Measurements from ENCODE around the gene TMEM51. TPM values are rescaled to one million over a fixed set of nuclear protein-coding genes. Genes with fewer than 3 reads are reported as not detected.

TMEM51 gene
- total and polyA plus RNA-seq, 2 of the 13 experiments (the other 11 are each of a cell fraction or from before 2014, with no cell fraction given): 12.2 to 22.3 TPM

- no peak for TF ChIP-seq SRSF1 (optimal IDR thresholded peaks at IDR 0.05; ENCODE audit: low read depth, low read length)
- TF ChIP-seq ZNF598 (CRISPR knock-in tag; IDR thresholded peaks at IDR 0.05; ENCODE audit: borderline replicate concordance): no peak
- no peak for TF ChIP-seq ZBTB10 (CRISPR knock-in tag; IDR thresholded peaks at IDR 0.05; ENCODE audit: borderline replicate concordance)
- no peak for TF ChIP-seq ZNF280B (CRISPR knock-in tag; IDR thresholded peaks at IDR 0.05; ENCODE audit: borderline replicate concordance)
- TF ChIP-seq KDM3A (CRISPR knock-in tag; IDR thresholded peaks at IDR 0.05; ENCODE audit: low read depth): no peak
- no peak for TF ChIP-seq ZBTB33 (CRISPR knock-in tag; IDR thresholded peaks at IDR 0.05)
- TF ChIP-seq HNF4A (CRISPR knock-in tag; IDR thresholded peaks at IDR 0.05): no peak
- TF ChIP-seq GRHL1 (CRISPR knock-in tag; conservative IDR thresholded peaks at IDR 0.05): no peak
- 0 out of 4 replicates have a peak, but pooled peaks have one; percentile 46 to 57 for TF ChIP-seq HMGXB4 (CRISPR knock-in tag; IDR thresholded peaks at IDR 0.05; ENCODE audit: borderline replicate concordance in 1 of 2, low read depth in 1 of 2)
- no peak for TF ChIP-seq ZNF10 (CRISPR knock-in tag; IDR thresholded peaks at IDR 0.05; ENCODE audit: borderline replicate concordance, low read depth)
- TF ChIP-seq NR2F2 (IDR thresholded peaks at IDR 0.05; ENCODE audit: borderline replicate concordance, low read depth): no peak
- no peak for TF ChIP-seq ZSCAN31 (CRISPR knock-in tag; IDR thresholded peaks at IDR 0.05; ENCODE audit: low read depth)
- TF ChIP-seq TOE1 (CRISPR knock-in tag; IDR thresholded peaks at IDR 0.05): no peak
- no peak for TF ChIP-seq FOXO1 (CRISPR knock-in tag; IDR thresholded peaks at IDR 0.05)
- no peak for TF ChIP-seq REPIN1 (CRISPR knock-in tag; IDR thresholded peaks at IDR 0.05; ENCODE audit: borderline replicate concordance, low read depth)
- TF ChIP-seq ZNF567 (CRISPR knock-in tag; IDR thresholded peaks at IDR 0.05; ENCODE audit: borderline replicate concordance): no peak
- TF ChIP-seq ZNF558 (CRISPR knock-in tag; IDR thresholded peaks at IDR 0.05; ENCODE audit: borderline replicate concordance): no peak
- TF ChIP-seq ZNF441 (CRISPR knock-in tag; IDR thresholded peaks at IDR 0.05; ENCODE audit: borderline replicate concordance): no peak
Observed at GRCh38 chr1:15128520-15129313, 24.8 kb upstream of the TMEM51 start (continued).
